DOHH2 (cell line): ENCODE measurements around the gene DLGAP1.

Source experiments
- H3F3A ChIP-seq: fragments of 200-600 bp; sonication (generic), shearing (Covaris generic); 2 replicates; pipeline ENCODE4 v1.6.0; 2016; ENCODE audit warnings: antibody characterized with exemption, mild to moderate bottlenecking; ENCODE audit not compliant: control insufficient read depth, insufficient read depth
- H3K27ac ChIP-seq: fragments of 200-600 bp; sonication (generic); 2 replicates; pipeline ENCODE4 v1.5.1; 2014; ENCODE audit warnings: low read depth, mild to moderate bottlenecking, low read length, moderate library complexity
- H3K27me3 ChIP-seq: fragments of 200-600 bp; sonication (generic); 2 replicates; pipeline ENCODE4 v1.6.1; 2014; ENCODE audit warnings: mild to moderate bottlenecking, low read length, mixed read lengths; ENCODE audit not compliant: control insufficient read depth
- H3K36me3 ChIP-seq: fragments of 200-600 bp; sonication (generic); 2 replicates; pipeline ENCODE4 v1.6.1; 2014; ENCODE audit warnings: mild to moderate bottlenecking, low read length, moderate library complexity, mixed read lengths; ENCODE audit not compliant: control insufficient read depth
- H3K4me1 ChIP-seq: fragments of 200-600 bp; sonication (generic); 2 replicates; pipeline ENCODE4 v1.6.1; 2014; ENCODE audit warnings: mild to moderate bottlenecking, low read length, mixed read lengths; ENCODE audit not compliant: control insufficient read depth
- H3K4me2 ChIP-seq: fragments of 200-600 bp; sonication (generic); 2 replicates; pipeline ENCODE4 v1.6.0; 2014; ENCODE audit warnings: mild to moderate bottlenecking, low read length, moderate library complexity
- H3K4me3 ChIP-seq: fragments of 200-600 bp; sonication (generic); 2 replicates; pipeline ENCODE4 v1.5.1; 2014; ENCODE audit warnings: mild to moderate bottlenecking, low read length, mixed read lengths
- H3K79me2 ChIP-seq: fragments of 200-600 bp; sonication (generic); 2 replicates; pipeline ENCODE4 v1.6.1; 2014; ENCODE audit warnings: mild to moderate bottlenecking, low read length, mixed read lengths; ENCODE audit not compliant: control insufficient read depth
- H3K9me2 ChIP-seq: fragments of 200-600 bp; sonication (generic); replicated peaks from 2 replicates; pipeline ENCODE4 v1.6.1; 2014; ENCODE audit warnings: mild to moderate bottlenecking, low read length, mixed read lengths; ENCODE audit not compliant: control insufficient read depth
- H3K9me3 ChIP-seq: fragments of 200-600 bp; sonication (generic); 2 replicates; pipeline ENCODE4 v1.6.1; 2014; ENCODE audit warnings: antibody characterized with exemption, low read length, mixed read lengths; ENCODE audit not compliant: control insufficient read depth, insufficient read depth
- H4K20me1 ChIP-seq: fragments of 200-600 bp; sonication (generic); 2 replicates; pipeline ENCODE4 v1.6.0; 2014; ENCODE audit warnings: low read depth, mild to moderate bottlenecking, antibody characterized with exemption, low read length, moderate library complexity; ENCODE audit not compliant: control insufficient read depth, insufficient read depth
- EZH2phosphoT487 ChIP-seq: fragments of 200-600 bp; sonication (generic); IDR thresholded peaks from 2 replicates; pipeline ENCODE4 v1.6.1; 2017; ENCODE audit warnings: borderline replicate concordance, mild to moderate bottlenecking, antibody characterized with exemption, low read length, moderate library complexity, mixed read lengths
- TF ChIP-seq, protein P1 (sequence below): fragments of 200-600 bp; sonication (generic); IDR thresholded peaks from one replicate; pipeline ENCODE4 v1.5.1; 2014; ENCODE audit warnings: antibody characterized with exemption, mild to moderate bottlenecking, low read depth, low read length; ENCODE audit not compliant: poor library complexity, severe bottlenecking

Gene DLGAP1

DNA sequence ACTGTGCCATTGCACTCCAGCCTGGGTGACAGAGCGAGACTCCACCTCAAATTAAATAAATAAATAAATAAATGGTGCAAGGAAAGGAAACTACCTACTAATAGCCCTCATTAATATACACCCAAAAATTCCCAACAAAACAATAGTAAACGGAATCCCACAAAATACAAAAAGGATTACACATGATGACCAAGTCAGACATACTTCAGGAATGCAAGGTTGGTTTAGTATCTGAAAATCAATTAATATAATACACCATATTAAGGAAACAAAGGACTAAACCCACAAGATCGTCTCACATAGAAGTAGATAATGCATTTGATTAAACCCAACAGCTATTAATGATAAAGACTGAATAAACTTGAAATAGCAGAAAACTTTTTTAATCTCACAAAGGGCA, 697.7 kb downstream of the DLGAP1 start:
- Histone ChIP-seq H3K9me3 (no peaks in the 10 kb centered on the region), H3K4me1 (no peaks in the 10 kb centered on the region), H3K9me2 (no peaks in the 10 kb centered on the region), H4K20me1 (no peaks in the 10 kb centered on the region), H3K4me3 (no peak overlapping the region), H3K27me3 (no peaks in the 10 kb centered on the region), H3K79me2 (no peaks in the 10 kb centered on the region), H3K27ac (no peak overlapping the region), H3K36me3 (no peaks in the 10 kb centered on the region), H3F3A (no peaks in the 10 kb centered on the region), H3K4me2 (no peak overlapping the region)
- TF ChIP-seq EZH2phosphoT487: no peak
- TF ChIP-seq, protein P1, sequence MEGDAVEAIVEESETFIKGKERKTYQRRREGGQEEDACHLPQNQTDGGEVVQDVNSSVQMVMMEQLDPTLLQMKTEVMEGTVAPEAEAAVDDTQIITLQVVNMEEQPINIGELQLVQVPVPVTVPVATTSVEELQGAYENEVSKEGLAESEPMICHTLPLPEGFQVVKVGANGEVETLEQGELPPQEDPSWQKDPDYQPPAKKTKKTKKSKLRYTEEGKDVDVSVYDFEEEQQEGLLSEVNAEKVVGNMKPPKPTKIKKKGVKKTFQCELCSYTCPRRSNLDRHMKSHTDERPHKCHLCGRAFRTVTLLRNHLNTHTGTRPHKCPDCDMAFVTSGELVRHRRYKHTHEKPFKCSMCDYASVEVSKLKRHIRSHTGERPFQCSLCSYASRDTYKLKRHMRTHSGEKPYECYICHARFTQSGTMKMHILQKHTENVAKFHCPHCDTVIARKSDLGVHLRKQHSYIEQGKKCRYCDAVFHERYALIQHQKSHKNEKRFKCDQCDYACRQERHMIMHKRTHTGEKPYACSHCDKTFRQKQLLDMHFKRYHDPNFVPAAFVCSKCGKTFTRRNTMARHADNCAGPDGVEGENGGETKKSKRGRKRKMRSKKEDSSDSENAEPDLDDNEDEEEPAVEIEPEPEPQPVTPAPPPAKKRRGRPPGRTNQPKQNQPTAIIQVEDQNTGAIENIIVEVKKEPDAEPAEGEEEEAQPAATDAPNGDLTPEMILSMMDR: no peak

DNA sequence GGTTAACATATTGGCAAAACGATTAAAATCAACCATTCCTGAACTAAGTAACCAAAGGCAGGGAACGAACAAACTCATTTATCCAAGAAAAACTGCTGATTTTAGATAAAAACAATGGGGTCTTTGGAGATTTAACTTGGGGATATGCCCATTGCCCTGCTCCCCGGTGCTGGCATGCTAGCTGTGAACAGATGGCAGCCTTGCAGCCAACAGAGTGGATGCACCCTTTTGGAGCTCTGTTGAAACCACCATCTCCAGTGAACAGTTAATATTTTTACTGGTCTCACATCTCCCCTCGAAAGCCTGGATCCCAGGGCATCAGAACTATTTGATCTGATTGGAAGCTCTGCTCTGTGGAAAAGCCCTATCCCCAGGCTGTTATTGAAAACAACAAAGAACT, 702.0 kb downstream of the DLGAP1 start:
- Histone ChIP-seq H3K36me3 (no peaks in the 10 kb centered on the region), H4K20me1 (no peaks in the 10 kb centered on the region), H3K79me2 (no peaks in the 10 kb centered on the region), H3K4me2 (no peak overlapping the region), H3K9me3 (no peaks in the 10 kb centered on the region), H3F3A (no peaks in the 10 kb centered on the region), H3K4me3 (no peak overlapping the region), H3K9me2 (no peaks in the 10 kb centered on the region), H3K27me3 (no peaks in the 10 kb centered on the region), H3K4me1 (no peaks in the 10 kb centered on the region), H3K27ac (no peak overlapping the region)
- TF ChIP-seq EZH2phosphoT487: no peak
- TF ChIP-seq, protein P1: no peak

DNA sequence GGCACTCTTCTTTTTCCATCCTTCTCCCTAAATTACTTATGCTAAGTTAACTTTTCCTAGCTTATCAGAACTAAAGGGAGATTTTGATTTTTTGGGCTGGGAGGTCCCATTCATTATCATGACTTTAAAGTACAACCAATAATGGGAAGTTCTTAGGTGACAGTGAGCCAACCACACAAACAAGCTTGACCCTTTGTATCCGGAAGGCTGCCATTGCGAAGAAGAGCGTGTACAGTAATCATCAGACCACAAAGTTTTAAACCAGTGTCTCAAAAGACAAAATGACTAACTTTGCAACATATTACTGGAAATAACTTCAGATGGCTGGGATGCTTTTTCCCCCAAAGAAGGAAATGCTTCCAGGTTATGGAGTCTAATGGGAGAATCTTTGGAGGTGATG, 707.0 kb downstream of the DLGAP1 start:
- Histone ChIP-seq H3K27ac (no peak overlapping the region), H3K27me3 (no peaks in the 10 kb centered on the region), H3K9me3 (no peaks in the 10 kb centered on the region), H3K9me2 (no peaks in the 10 kb centered on the region), H3K4me2 (no peak overlapping the region), H3K36me3 (no peaks in the 10 kb centered on the region), H3K4me1 (no peaks in the 10 kb centered on the region), H4K20me1 (no peaks in the 10 kb centered on the region), H3K79me2 (no peaks in the 10 kb centered on the region), H3F3A (no peaks in the 10 kb centered on the region), H3K4me3 (no peak overlapping the region)
- TF ChIP-seq, protein P1: no peak
